NCI-H2227 (cell line): ENCODE measurements around the gene COL15A1.

ENCODE experiments used
- DNase-seq: peaks from one replicate; lab custom pipeline; 2025; ENCODE audit not compliant: unreplicated experiment; lab: John Stamatoyannopoulos, UW

Gene COL15A1

GRCh38 chr9:98971168-98971914 lies 27.6 kb downstream of the COL15A1 start:
- DNase-seq: peak; percentile 0

GRCh38 chr9:98971915-98972223 lies 28.2 kb downstream of the COL15A1 start:
- DNase-seq: no peak

GRCh38 chr9:98972716-98973115 lies 29.0 kb downstream of the COL15A1 start:
- DNase-seq: no peak

GRCh38 chr9:98973171-98973570 lies 29.5 kb downstream of the COL15A1 start:
- no peak for DNase-seq

GRCh38 chr9:98973576-98973975 lies 29.9 kb downstream of the COL15A1 start:
- no peak for DNase-seq

GRCh38 chr9:98974106-98974505 lies 30.4 kb downstream of the COL15A1 start:
- no peak for DNase-seq

- no peak for DNase-seq
Measured at GRCh38 chr9:98974554-98974953, 30.8 kb downstream of the COL15A1 start.

GRCh38 chr9:98974994-98975712 lies 31.4 kb downstream of the COL15A1 start:
- DNase-seq: peak; percentile 84

- DNase-seq: no peak
Measured at GRCh38 chr9:98975838-98976237, 32.1 kb downstream of the COL15A1 start.

- DNase-seq: no peak
Measured at GRCh38 chr9:98977246-98977714, 33.6 kb downstream of the COL15A1 start.

GRCh38 chr9:98977813-98978212 lies 34.1 kb downstream of the COL15A1 start:
- DNase-seq: no peak

- no peak for DNase-seq
Measured at GRCh38 chr9:98978231-98978681, 34.5 kb downstream of the COL15A1 start.

GRCh38 chr9:98980291-98980690 lies 36.6 kb downstream of the COL15A1 start:
- DNase-seq: no peak

GRCh38 chr9:98983295-98984268 lies 39.9 kb downstream of the COL15A1 start:
- no peak for DNase-seq

- no peak for DNase-seq
Measured at GRCh38 chr9:98985596-98985995, 41.9 kb downstream of the COL15A1 start.

- no peak for DNase-seq
Measured at GRCh38 chr9:98986866-98987651, 43.4 kb downstream of the COL15A1 start.

- DNase-seq: no peak
Measured at GRCh38 chr9:98989036-98990000, 45.6 kb downstream of the COL15A1 start.

- DNase-seq: no peak
Measured at GRCh38 chr9:98990181-98990870, 46.6 kb downstream of the COL15A1 start.
